H1 (cell line): ENCODE results near the gene SKP1. TPM values are rescaled to one million over a fixed set of nuclear protein-coding genes. Genes with fewer than 3 reads are reported as not detected.

Experiments
- CHD7 ChIP-seq: fragments of 300-600 bp; sonication (generic); IDR thresholded peaks from 2 replicates; pipeline ENCODE4 v1.7.1; 2012; ENCODE audit warnings: low read length, moderate library complexity, mild to moderate bottlenecking, inconsistent platforms; ENCODE audit not compliant: insufficient replicate concordance
- TBP ChIP-seq: IDR thresholded peaks from 2 replicates; pipeline ENCODE4 v1.6.1; 2011; ENCODE audit warnings: low read depth, low read length, improper control_type of control experiment
- polyA plus RNA-seq, 7 experiments: library from polyadenylated mRNA; depleted of rRNA in 3 of 7; stranded (reverse) in 5 of 7; unstranded in 2 of 7; fragments of >200 nt in 5 of 7; fragments of 200-250 nt in 2 of 7; gene quantifications; 1 replicate in 5 of 7; 2 replicates in 1 of 7; 4 replicates in 1 of 7; pipeline versions ENCODE4 v1.2.1 to v1.2.3, GENCODE V29; 2011 to 2013; ENCODE audit warnings: missing spikeins in 2 of 7, mixed read lengths in 2 of 7
- total RNA-seq: library from RNA; stranded (reverse); fragmentation: NEBNext Ultra II Directional; extraction: Animal tissue kit (Norgen Biotek cat#: 25700); gene quantifications from 2 replicates; pipeline ENCODE4 v1.2.1, GENCODE V29; 2021
- TF ChIP-seq, protein P1 (sequence below), 3 experiments: IDR thresholded peaks; 1 replicate in 2 of 3; 2 replicates in 1 of 3; pipeline versions ENCODE4 v1.5.1 to v1.6.1; 2011; ENCODE audit warnings: low read length in 3 of 3, mild to moderate bottlenecking in 3 of 3, inconsistent platforms in 2 of 3, low read depth in 1 of 3, moderate library complexity in 1 of 3; ENCODE audit not compliant: insufficient read depth in 1 of 3; ENCODE audit errors: control extremely low read depth in 1 of 3

SKP1 gene
- total and polyA plus RNA-seq, 2 of the 8 experiments (the other 6 are each of a cell fraction or from before 2014, with no cell fraction given) = 163 to 332 TPM

GRCh38 chr5:134112726-134113362 lies 63.9 kb downstream of the SKP1 start (continued):
- TF ChIP-seq CHD7 = no peak
- TF ChIP-seq TBP = no peak
- TF ChIP-seq, protein P1, sequence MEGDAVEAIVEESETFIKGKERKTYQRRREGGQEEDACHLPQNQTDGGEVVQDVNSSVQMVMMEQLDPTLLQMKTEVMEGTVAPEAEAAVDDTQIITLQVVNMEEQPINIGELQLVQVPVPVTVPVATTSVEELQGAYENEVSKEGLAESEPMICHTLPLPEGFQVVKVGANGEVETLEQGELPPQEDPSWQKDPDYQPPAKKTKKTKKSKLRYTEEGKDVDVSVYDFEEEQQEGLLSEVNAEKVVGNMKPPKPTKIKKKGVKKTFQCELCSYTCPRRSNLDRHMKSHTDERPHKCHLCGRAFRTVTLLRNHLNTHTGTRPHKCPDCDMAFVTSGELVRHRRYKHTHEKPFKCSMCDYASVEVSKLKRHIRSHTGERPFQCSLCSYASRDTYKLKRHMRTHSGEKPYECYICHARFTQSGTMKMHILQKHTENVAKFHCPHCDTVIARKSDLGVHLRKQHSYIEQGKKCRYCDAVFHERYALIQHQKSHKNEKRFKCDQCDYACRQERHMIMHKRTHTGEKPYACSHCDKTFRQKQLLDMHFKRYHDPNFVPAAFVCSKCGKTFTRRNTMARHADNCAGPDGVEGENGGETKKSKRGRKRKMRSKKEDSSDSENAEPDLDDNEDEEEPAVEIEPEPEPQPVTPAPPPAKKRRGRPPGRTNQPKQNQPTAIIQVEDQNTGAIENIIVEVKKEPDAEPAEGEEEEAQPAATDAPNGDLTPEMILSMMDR (IDR thresholded peaks at IDR 0.05; ENCODE audit: control extremely low read depth in 1 of 3, insufficient read depth in 1 of 3, low read depth in 1 of 3, low read length in 3 of 3) = no peak
